C1 segment of cervical spinal cord (tissue), 14 donors: ENCODE measurements around the gene ZFR.
"Not testable (repeated sequence)": the region's sequence is repeated elsewhere in the genome, so short reads cannot be mapped to it uniquely, and the experiment has no call there.

Experiments
- DNase-seq, 14 donors: peaks; one replicate each; lab custom pipeline; 2025; lab: John Stamatoyannopoulos, UW

The ZFR gene

DNA sequence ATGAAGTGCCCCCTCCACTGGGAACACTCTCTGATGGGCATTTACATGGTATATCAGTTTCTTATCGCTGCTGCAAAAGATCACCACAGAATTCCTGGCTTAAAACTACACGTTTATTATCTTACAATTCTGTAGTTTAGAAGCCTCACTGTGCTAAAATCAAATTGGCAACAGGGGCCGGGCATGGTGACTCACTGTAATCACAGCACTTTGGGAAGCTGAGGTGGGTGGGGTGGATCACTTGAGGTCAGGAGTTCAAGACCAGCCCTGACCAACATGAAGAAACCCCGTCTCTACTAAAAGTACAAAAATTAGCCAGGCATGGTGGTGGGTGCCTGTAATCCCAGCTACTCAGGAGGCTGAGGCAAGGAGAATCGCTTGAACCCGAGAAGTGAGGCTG lies 7.8 kb upstream of the ZFR start:
- not testable (repeated sequence) for DNase-seq

DNA sequence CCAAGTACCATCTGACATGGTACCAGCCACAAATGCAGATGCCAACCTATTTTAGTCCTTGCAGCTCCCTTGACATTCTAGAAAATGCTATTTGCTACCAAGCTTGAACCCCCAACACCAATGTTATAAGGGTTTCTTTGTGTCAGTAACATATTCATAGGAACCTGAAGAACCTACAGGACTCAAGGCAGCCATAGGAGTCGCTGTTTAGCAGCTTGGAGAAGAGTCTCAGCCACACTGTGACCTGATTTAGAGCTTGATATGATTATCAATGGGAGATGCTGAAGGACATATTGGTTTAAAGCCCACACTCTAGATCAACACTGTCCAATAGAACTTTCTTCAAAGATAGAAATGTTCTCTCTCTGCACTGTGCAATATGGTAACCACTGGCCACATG lies 6.4 kb upstream of the ZFR start:
- no peak for DNase-seq

DNA sequence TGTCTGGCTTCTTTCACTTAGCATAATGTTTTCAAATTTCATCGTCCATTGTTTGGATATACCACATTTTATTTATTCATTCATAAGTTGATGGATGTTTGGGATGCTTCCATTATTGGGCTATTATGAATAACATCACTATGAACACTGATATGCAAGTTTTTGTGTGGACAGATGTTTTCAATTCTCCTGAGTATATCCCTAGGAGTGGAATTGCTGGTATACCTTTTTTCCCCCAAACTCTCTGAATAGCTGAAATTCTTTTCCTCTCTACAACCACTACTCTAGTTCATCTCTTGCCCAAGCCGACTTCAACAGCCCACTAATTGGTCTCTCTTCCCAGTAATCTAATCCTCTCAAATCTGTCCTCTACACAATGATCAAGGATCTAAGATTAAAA lies 4.7 kb upstream of the ZFR start:
- no peak for DNase-seq

DNA sequence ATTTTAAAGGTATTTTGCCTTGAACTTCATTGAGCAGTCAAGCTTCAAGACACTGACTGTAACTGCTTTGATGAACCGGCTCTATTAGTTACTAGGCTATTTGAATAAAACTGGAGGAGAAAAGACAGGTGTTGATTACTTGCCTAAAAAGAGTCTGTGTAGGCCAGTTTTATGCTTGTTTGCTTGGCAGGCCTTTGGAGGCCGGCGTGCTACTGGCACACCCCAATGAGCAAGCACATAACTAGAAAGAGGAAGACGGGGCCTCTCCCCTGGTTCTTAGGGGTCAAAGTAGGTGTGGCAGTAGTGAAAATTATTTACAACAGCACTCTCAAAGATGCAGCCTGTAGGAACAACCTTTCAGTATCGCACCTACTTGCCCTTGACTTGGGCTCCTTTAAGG lies 2.1 kb upstream of the ZFR start:
- DNase-seq: no peak

DNA sequence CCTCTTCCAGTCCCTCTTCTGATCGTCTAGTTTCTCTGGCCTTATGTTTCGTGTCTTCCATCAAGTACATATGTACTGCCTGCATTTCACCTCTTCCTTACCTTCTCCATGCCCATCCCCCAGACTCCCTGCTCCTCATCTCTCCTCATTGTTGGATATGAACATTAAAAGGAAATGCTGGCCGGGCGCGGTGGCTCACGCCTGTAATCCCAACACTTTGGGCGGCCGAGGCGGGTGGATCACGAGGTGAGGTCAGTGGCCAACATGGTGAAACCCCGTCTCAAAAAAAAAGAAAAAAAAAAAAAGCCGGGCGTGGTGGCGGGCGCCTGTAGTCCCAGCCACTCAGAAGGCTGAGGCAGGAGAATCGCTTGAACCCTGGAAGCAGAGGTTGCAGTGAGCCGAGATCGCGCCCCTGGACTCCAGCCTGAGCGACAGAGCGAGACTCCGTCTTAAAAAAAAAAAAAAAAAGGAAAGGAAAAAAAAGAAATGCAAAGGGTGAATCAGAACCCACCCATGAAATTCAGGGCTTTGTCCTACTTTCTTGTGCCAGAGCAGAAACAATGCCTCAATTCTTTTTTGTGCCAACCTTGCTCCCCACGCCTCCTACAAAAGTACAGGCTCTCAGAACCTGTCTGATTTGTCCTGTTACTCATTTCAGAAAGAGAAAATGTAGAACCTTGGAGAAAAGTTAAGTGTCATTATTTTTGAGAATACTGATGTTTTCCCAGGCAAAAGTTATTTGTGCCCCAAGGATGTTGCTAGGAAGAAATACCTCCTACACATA lies 1.5 kb upstream of the ZFR start:
- DNase-seq: no peak

DNA sequence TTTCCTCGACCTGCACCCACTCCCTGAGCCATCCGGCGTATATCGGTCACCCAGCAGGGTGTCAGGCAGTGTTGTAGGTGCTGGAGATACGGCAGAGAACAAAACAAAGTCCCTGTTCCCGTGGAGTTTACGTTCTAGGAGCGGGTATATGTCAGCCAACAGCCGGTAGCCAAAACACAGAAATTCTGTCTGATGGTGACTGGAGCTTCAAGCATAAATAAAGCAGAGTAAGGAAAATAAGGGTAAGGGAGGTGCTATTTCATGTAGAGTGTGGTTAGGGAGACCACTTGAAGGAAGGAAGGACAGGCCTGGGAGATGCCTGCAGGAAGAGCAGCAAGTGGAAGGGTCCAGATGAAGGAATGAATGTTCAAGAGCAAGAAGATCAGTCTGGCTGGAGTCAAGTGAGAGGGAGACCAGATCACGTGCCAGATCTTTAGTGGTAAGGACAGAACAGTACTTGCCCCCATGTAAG lies 783 bp upstream of the ZFR start:
- peak in 2 of 14 donors; percentile 29 to 36 for DNase-seq

DNA sequence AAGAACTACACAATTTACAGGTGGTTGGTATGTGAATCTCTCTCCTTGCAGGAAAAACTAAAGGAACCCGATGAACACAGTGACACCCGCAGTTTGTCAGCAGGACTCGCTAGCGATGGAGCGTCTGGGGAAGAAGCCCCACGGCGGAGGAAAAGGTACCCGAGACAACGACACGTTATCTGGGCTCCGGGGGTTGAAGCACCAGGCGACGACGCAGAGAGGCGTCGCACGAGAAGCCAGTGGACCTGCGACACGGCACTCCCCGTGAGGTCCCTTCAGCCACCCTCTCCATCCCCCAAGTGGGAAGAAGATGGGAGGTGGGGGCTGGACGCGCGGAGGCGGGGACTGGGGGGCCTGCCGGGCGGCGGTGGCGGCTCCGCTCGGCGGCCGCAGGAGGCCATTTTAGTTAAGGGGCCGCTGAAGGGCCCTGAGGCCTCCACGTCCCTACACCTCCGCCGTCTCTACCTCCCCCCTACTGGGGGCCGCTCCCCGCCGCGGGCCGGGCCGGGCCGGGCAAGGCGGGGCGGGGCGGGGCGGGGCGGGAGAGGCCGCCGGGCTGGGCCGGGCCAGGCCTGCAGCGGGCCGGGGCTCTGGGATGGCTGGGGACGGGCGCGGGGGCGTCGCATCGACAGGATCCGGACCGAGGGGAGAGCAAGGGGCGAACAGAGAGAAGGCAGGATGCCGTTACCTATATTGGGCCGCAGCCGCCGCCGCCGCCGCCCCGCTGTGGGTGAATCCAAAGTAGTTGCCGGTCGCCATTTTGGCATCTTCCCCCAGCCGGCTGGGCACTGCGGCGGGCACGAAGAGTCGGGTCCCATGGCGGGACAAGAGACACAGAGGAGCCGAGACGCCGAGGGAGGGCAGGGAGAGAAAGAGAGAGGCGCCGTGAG lies 754 bp downstream of the ZFR start:
- DNase-seq: peak in 11 of 14 donors; percentile 18 to 84 (median 65)

DNA sequence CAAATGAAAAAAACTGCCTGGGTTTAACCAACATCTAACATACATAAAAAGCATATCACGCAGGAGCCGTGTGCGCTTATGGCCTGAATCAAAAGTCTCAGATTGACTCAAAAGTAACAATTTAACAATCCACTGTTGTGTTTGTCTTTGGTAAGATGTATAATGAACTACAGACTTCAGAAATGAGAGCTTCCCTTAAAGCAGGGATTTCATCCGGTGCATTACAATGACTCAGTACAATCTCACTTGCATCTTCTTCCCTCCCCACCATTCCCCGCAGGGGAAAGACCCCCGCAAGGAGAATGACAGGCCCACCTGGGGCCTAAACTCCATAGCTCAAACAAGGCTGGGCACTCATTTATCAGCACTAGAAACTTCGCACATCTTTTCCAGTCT lies 1.4 kb downstream of the ZFR start:
- peak in 2 of 14 donors; percentile 44 to 49 for DNase-seq

DNA sequence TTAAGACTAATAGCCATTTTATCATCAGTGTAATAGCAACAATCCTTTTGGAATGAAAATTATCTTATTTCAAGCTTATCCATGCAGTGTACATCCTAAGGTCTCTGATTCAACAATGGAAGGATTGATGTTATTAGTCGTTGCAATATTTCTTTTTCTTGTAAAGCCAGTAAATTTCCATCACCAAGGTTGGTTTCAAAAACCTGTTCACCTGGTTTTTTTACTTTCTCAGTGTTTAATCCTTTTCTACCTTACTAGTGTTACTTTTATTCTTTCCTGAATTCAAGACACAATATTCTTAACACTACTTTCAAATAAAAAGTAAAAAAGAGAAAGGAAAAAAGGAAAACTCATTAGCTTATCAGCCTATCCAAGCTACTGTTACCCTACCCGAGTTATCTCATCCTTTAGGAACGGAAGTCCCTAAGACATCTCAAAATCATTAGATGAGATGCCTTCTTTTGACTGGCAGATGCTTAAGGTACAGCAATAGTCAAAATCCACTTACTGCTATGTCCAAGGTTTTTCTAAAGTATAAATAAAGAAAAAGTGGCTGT lies 5.4 kb downstream of the ZFR start:
- no peak for DNase-seq

DNA sequence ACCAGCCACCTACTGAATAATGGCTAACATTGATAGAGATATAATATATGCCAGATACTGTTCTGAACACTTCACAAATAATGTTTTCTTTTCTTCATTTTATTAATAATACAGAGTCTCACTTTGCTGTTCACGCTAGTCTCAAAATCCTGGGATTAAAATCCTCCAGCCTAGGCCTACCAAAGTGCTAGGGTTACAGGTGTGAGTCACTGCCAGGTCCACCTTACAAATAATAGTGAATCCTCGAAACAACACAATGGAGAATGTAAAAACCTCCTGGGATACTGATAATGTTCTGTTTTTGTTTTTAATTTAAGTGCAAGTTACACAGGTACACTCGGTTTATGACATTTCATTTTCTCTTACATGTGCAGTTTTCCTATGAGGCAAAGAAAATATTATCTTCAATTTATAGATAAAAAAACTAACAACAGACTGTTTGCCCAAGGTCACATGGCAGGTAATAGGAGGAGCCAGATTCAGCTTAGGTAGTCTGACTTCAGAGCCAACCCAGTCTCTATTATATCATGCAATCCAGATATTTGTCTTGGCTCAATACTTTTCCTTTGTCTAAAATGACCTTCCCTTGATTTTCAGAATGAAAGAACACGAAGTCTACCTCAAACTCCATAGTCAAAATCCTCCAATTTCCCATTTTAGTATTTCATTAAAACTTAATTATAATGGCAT lies 7.8 kb downstream of the ZFR start:
- no peak for DNase-seq

DNA sequence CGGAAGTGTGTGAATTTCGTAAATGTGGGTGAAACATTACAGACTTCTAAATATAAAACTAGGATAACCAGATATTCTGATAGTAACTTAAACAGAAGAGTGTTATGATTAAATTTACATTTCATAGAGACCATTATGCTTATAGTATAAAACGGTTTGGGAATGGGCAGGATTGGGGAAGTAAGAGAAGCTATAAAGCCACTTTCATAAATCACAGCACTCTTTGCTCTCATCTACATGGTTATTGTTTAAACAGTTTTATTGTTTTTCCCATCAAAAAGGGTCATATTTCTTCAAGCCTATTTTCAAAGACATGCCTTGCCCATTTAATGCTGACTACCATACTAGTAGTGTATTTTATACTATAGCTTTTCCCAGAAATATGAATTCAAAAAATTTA lies 9.2 kb downstream of the ZFR start:
- DNase-seq: no peak

DNA sequence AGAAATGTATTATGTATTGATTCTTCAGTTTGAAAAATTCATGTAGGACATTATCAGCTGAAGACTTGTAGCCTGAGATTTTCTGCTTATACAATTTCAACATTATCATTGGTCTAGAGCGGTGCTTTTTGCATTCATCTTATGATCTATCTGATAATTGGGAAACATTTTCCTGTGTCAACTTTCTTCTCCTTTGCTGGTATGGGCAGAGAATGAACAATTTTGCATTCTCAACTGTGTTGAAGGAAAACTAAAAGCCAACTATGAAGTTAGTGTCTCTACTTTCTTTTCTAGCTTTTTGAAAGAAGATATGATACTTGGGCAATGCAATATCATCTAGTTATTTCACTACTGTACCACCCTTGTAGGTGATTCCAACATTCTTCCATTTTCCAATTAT lies 10.3 kb downstream of the ZFR start:
- DNase-seq: no peak

DNA sequence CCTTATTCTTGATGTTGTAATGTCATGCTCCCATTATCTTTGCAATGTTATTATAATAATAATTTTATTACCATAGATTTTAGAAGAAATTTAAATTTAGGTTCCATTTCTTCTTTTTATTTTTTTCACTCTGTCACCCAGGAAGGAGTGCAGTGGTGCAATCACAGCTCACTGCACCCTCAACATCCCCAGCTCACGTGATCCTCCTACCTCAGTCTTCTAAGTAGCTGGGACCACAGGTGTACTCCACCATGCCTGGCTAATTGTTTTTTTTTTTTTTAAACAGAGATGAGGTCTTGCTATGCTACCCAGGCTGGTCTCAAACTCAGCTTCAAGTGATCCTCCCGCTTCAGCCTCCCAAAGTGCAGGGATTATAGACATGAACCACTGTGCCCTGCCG lies 11.9 kb downstream of the ZFR start:
- DNase-seq: no peak

DNA sequence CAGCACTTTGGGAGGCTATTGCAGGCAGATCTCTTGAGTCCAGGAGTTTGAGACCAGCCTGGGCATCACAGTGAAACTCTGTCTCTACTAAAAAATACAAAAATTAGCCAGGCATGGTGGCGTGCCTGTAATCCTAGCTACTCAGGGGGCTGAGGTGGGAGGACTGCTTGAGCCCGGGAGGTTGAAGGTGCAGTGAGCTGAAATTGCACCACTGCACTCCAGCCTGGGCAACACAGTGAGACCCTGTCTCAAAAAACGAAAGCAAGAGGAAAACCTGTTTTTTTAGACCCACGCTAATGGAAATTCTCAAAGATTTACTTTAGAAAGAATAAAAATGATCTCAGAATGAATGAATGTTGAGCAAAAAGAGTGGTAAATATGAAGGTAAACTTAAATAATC lies 13.7 kb downstream of the ZFR start:
- DNase-seq: not testable (repeated sequence)

DNA sequence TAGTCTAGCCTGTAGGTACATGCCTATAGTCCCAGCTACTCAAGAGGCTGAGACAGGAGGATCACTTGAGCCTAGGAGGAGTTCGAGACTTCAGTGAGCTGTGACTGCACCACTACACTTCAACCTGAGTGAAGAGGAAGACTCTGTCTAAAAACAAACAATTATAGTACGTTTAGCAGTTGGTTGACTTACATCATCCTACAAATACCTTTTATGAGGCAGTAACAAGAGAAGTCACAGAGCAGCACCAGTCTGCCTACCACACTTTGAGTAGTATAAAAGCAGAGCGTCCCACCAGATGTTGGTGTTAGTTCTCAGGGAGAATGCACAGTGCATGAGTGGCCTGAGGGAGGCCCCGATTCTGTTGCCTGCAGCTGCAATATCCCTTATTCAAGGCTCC lies 16.1 kb downstream of the ZFR start:
- no peak for DNase-seq

DNA sequence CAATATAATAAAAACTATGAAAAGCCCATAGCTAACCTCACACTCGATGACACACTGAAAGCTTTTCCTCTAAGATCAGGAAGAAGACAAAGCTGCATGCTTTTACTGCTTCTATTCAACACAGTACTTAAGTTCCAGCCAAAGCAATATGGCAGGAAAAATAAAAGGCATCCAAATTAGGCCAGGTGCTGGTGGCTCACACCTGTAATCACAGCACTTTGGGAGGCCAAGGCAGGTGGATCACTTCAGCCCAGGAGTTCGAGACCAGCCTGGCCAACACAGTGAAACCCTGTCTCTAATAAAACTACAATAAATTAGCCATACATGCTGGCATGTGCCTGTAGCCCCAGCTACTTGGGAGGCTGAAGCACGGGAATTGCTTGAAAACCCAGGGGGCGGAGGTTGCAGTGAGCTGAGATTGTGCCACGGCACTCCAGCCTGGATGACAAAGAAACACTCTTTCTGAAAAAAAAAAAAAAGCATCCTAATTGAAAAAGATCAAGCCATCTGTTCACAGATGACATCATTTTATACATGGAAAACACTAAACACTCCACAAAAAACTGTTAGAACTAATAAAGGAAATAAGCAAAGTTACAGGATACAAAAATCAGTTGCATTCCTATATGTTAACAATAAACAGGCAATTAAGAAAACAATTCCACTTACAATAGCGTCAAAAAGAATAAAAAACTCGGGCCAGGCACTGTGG lies 17.9 kb downstream of the ZFR start:
- DNase-seq: peak in 1 of 14 donors; percentile 16

DNA sequence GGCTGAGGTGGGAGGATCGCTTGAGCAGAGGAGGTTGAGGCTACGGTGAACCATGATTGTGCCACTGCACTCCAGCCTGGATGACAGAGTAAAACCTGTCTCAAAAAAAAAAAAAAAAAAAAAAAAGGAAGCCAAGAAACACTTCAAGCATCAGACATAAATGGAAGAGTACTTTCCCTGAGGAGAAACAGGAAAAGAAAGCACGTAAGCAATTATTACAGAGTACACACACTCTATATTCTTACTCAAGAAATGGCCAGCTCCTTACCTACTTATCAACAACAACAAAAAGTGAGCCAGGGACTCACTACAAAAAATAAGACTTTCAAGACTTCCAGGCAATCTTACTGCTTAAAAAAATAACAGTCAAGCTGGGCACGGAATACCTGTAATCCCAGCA lies 21.8 kb downstream of the ZFR start:
- DNase-seq: no peak

DNA sequence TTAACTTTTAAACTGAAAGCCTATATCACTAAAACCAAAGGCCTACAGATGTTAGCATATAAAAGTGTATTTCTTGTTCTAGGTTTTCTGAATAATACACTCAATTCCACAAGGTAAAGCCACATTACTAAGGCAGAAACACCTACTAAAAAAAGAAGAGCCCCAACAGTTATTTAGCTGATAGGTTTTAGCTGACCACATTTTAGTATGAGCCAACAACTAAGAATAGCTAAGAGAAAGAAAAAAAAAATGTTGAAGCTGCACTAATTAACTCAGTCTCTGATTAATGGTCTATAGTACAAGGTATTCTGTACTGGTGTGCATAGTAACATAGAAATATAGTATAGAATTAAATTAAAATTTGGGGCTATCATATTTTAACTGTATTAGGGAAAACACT lies 23.5 kb downstream of the ZFR start:
- DNase-seq: no peak

DNA sequence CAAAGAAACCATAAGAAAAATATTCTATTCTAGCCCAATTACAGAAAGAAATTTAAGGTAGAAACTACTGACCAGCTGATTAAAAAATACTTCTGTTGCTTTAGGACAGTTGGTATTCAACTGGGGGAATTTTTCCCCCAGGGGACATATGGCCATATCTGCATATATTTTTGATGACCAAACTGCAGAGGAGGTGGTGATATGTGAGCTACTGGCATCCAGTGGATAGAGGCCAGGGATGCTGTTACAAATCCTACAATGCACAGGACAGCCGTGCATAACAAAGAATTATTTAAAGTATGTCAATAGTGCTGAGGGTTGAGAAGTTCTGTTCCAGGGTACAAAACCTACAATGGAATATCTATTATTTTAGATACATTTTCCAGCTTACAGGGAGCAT lies 24.0 kb downstream of the ZFR start:
- DNase-seq: no peak

DNA sequence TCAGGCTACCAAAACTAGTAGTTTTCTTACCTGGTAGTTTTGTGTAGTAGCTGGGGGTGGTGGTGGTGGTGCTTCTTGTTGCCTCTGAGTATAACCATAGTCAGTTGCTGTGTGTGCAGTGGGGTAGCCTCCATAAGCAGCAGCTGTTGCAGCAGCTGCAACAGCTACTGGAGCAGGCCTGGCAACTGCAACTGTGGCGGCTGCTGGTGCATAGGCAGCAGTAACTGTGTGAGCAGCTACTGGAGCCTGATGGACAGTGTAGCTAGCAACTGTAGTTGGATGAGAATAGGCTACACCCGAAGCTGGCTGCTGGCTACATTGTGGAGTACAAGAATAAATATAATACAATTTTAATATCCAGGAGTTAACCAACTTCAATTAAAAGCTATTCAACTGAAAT lies 24.7 kb downstream of the ZFR start:
- peak in 1 of 14 donors; percentile 4 for DNase-seq
